IMR-90 (cell line): ENCODE results near the gene SIPA1L3. TPM values are rescaled to one million over a fixed set of nuclear protein-coding genes. Genes with fewer than 3 reads are reported as not detected.

ENCODE experiments used
- ATAC-seq: fragments of 200-7000 bp; cut with Tn5 transposase; 2 replicates; pipeline ENCODE4 v1.9.1; 2020; ENCODE audit warnings: low read depth, mild to moderate bottlenecking, moderate library complexity
- BruUV-seq: library from RNA; stranded (reverse); fragments of 400-500 nt; replicated peaks from 2 replicates; lab custom pipeline; 2021; lab: Mats Ljungman, UMichigan
- CTCF ChIA-PET: fragments of 300-600 bp; formaldehyde crosslinking; extraction: SDS; loops from one replicate; lab custom pipeline; 2021; ENCODE audit warnings: antibody characterized with exemption; lab: Yijun Ruan, JAX
- POLR2A ChIA-PET: fragments of 300-600 bp; sonication (Branson Sonifier 250); formaldehyde crosslinking; loops from one replicate; lab custom pipeline; 2022; ENCODE audit warnings: antibody characterized with exemption; ENCODE audit not compliant: unreplicated experiment; lab: Charles Lee
- DNase-seq: peaks from one replicate; pipeline ENCODE4 v3.0.0; 2013
- H2AFZ ChIP-seq: replicated peaks from 2 replicates; pipeline ENCODE3; 2013; ENCODE audit warnings: low read length, mild to moderate bottlenecking; ENCODE audit not compliant: poor library complexity
- H2AK5ac ChIP-seq: 2 replicates; pipeline ENCODE4 v1.6.1; 2013; ENCODE audit warnings: low read depth, low read length, inconsistent platforms
- H2AK9ac ChIP-seq: replicated peaks from 2 replicates; pipeline ENCODE3; 2013; ENCODE audit warnings: mild to moderate bottlenecking, low read depth, low read length, moderate library complexity; ENCODE audit not compliant: poor library complexity
- H2BK120ac ChIP-seq: 2 replicates; pipeline ENCODE4 v1.6.1; 2013; ENCODE audit warnings: low read depth, low read length, inconsistent platforms
- H2BK15ac ChIP-seq: 3 replicates; pipeline ENCODE4 v1.6.1; 2013; ENCODE audit warnings: low read depth, low read length, inconsistent platforms
- H2BK20ac ChIP-seq: 2 replicates; pipeline ENCODE4 v1.6.1; 2013; ENCODE audit warnings: low read depth, mild to moderate bottlenecking, inconsistent platforms, low read length, moderate library complexity
- H2BK5ac ChIP-seq: 2 replicates; pipeline ENCODE4 v1.6.1; 2013; ENCODE audit warnings: mild to moderate bottlenecking, low read depth, low read length, inconsistent platforms; ENCODE audit not compliant: poor library complexity, severe bottlenecking
- H3K14ac ChIP-seq: replicated peaks from 2 replicates; pipeline ENCODE4 v1.6.1; 2013; ENCODE audit warnings: low read depth, low read length, inconsistent platforms
- H3K18ac ChIP-seq: 2 replicates; pipeline ENCODE4 v1.6.1; 2013; ENCODE audit warnings: low read depth, low read length, control low read depth
- H3K23ac ChIP-seq: 2 replicates; pipeline ENCODE4 v1.6.1; 2013; ENCODE audit warnings: low read depth, low read length, inconsistent platforms
- H3K27ac ChIP-seq: 2 replicates; pipeline ENCODE4 v1.5.1; 2013; ENCODE audit warnings: mild to moderate bottlenecking, control low read depth, low read length; ENCODE audit not compliant: insufficient read depth
- H3K27me3 ChIP-seq: 2 replicates; pipeline ENCODE4 v1.6.1; 2013; ENCODE audit warnings: low read length; ENCODE audit not compliant: control insufficient read depth, insufficient read depth
- H3K36me3 ChIP-seq: 2 replicates; pipeline ENCODE4 v1.6.1; 2013; ENCODE audit warnings: low read length, mixed read lengths; ENCODE audit not compliant: control insufficient read depth, insufficient read depth
- H3K4ac ChIP-seq: 2 replicates; pipeline ENCODE4 v1.6.1; 2013; ENCODE audit warnings: low read depth, low read length, inconsistent platforms
- H3K4me1 ChIP-seq: 2 replicates; pipeline ENCODE4 v1.6.1; 2013; ENCODE audit warnings: low read length, mixed read lengths; ENCODE audit not compliant: control insufficient read depth, insufficient read depth
- H3K4me2 ChIP-seq: 2 replicates; pipeline ENCODE4 v1.6.1; 2013; ENCODE audit warnings: low read depth, mild to moderate bottlenecking, control low read depth, low read length, moderate library complexity
- H3K4me3 ChIP-seq: 2 replicates; pipeline ENCODE4 v1.5.1; 2013; ENCODE audit warnings: low read depth, mild to moderate bottlenecking, control low read depth, low read length, moderate library complexity; ENCODE audit not compliant: insufficient read depth
- H3K56ac ChIP-seq: 2 replicates; pipeline ENCODE4 v1.6.1; 2013; ENCODE audit warnings: low read length, inconsistent platforms; ENCODE audit not compliant: insufficient read depth; ENCODE audit errors: extremely low read depth
- H3K79me1 ChIP-seq, 2 experiments: 2 replicates each; pipeline ENCODE4 v1.6.1; 2013; ENCODE audit warnings: low read length in 2 of 2, inconsistent platforms in 1 of 2, low read depth in 1 of 2
- H3K9ac ChIP-seq: 2 replicates; pipeline ENCODE4 v1.6.1; 2013; ENCODE audit warnings: low read depth, low read length, control low read depth
- H3K9me1 ChIP-seq: 2 replicates; pipeline ENCODE4 v1.6.1; 2013; ENCODE audit warnings: low read length, inconsistent platforms; ENCODE audit not compliant: insufficient read depth
- H3K9me3 ChIP-seq: 2 replicates; pipeline ENCODE4 v1.6.1; 2013; ENCODE audit warnings: low read length; ENCODE audit not compliant: control insufficient read depth, insufficient read depth
- H4K20me1 ChIP-seq: 2 replicates; pipeline ENCODE4 v1.6.1; 2013; ENCODE audit warnings: low read length, inconsistent platforms; ENCODE audit not compliant: insufficient read depth
- H4K5ac ChIP-seq: 2 replicates; pipeline ENCODE4 v1.6.1; 2013; ENCODE audit warnings: mild to moderate bottlenecking, low read depth, low read length, control low read depth
- H4K8ac ChIP-seq, 2 experiments: 2 replicates each; pipeline ENCODE4 v1.6.1; 2013; ENCODE audit warnings: low read depth in 2 of 2, low read length in 2 of 2, control low read depth in 1 of 2, inconsistent platforms in 1 of 2
- H4K91ac ChIP-seq: 2 replicates; pipeline ENCODE4 v1.6.1; 2013; ENCODE audit warnings: low read depth, low read length, inconsistent platforms; ENCODE audit not compliant: insufficient read depth
- MAZ ChIP-seq: IDR thresholded peaks from 2 replicates; pipeline ENCODE4 v1.6.1; 2012; ENCODE audit warnings: low read depth, mild to moderate bottlenecking, low read length, improper control_type of control experiment, moderate library complexity, borderline replicate concordance
- POLR2A ChIP-seq: IDR thresholded peaks from 2 replicates; pipeline ENCODE4 v1.6.1; 2012; ENCODE audit warnings: mild to moderate bottlenecking, low read depth, low read length
- RAD21 ChIP-seq: IDR thresholded peaks from 2 replicates; pipeline ENCODE4 v1.6.1; 2012; ENCODE audit warnings: low read length, improper control_type of control experiment
- USF2 ChIP-seq: fragments of 150-350 bp; IDR thresholded peaks from 2 replicates; pipeline ENCODE4 v1.6.1; 2017; ENCODE audit warnings: mild to moderate bottlenecking, antibody characterized with exemption, low read length, low read depth
- WGBS, 2 experiments: methylation state at CpG; one replicate each; pipeline versions ENCODE4 v1.1.5 to v1.1.7; 2013; ENCODE audit warnings: missing lambda C conversion rate in 2 of 2; ENCODE audit not compliant: insufficient read length in 1 of 2; ENCODE audit errors: extremely low coverage in 2 of 2; 5-methylcytosine and 5-hydroxymethylcytosine counted together
- dilution Hi-C: fragments of 300-500 bp; cut with HindIII; formaldehyde crosslinking; loops from one replicate; pipeline ENCODE4 v1.14.3; 2018; ENCODE audit warnings: low sequenced_read_pairs; ENCODE audit not compliant: unreplicated experiment
- in situ Hi-C: fragments of 300-500 bp; cut with MboI; formaldehyde crosslinking; loops from 3 replicates; pipeline ENCODE4 v1.14.3; 2019; ENCODE audit warnings: low sequenced_read_pairs, inconsistent platforms, mixed read lengths
- intact Hi-C: fragments of 100-400 bp; cut with micrococcal nuclease; formaldehyde crosslinking; loops from 2 replicates; pipeline ENCODE4 v1.10.0; 2022
- polyA plus RNA-seq, 3 experiments: library from polyadenylated mRNA; depleted of rRNA; stranded (reverse); fragments of >200 nt; gene quantifications; 2 replicates each; pipeline ENCODE4 v1.2.3, GENCODE V29; 2012; ENCODE audit warnings: low replicate concordance in 1 of 3
- total RNA-seq: library from RNA; depleted of rRNA; stranded (reverse); fragments of >200 nt; gene quantifications from 2 replicates; pipeline ENCODE4 v1.2.3, GENCODE V29; 2012

SIPA1L3 gene
- total and polyA plus RNA-seq, 2 of the 4 experiments (the other 2 are of a cell fraction): 4.1 to 9.4 TPM

GRCh38 chr19:38056646-38057045 is 149.6 kb downstream of the SIPA1L3 start:
- Histone ChIP-seq H3K36me3 (no peaks in the 10 kb centered on the region), H3K9me1 (peaks cover 10% of the 10 kb centered on the region), H2AFZ (no peak overlapping the region), H3K56ac (no peak overlapping the region), H2BK120ac (no peak overlapping the region), H2BK15ac (no peak overlapping the region), H3K18ac (no peak overlapping the region), H2AK5ac (no peak overlapping the region), H3K27ac (no peak overlapping the region), H3K4me1 (peaks cover 22% of the 10 kb centered on the region), H2AK9ac (no peak overlapping the region), H4K8ac (no peak overlapping the region), H4K91ac (no peak overlapping the region), H4K20me1 (no peaks in the 10 kb centered on the region), H3K4ac (no peak overlapping the region), H3K4me3 (no peak overlapping the region), H3K23ac (peak overlapping the region; percentile 14; the same call in 1 of the 2 replicates), H2BK5ac (no peak overlapping the region), H3K27me3 (no peaks in the 10 kb centered on the region), H3K79me1 (peaks cover 16 to 86% of the 10 kb centered on the region in 2 experiments), H3K14ac (no peak overlapping the region), H3K4me2 (no peak overlapping the region), H2BK20ac (no peak overlapping the region), H4K5ac (no peak overlapping the region), H3K9ac (no peak overlapping the region), H3K9me3 (no peaks in the 10 kb centered on the region)
- POLR2A ChIA-PET: no interaction called here
- 80% methylated on average over 1 of the region's 10 CpGs; no CpG with 5 or more reads in 1 of the 2 experiments for WGBS, 2 experiments
- CTCF ChIA-PET: no interaction called here
- TF ChIP-seq RAD21 (no peak), POLR2A (no peak), MAZ (no peak), USF2 (no peak)
- ATAC-seq (no peak), DNase-seq (no peak)
- dilution Hi-C loops: no loop called here
- intact Hi-C loops: no loop called here
- no TSS peak for BruUV-seq
- in situ Hi-C loops: no loop called here
